Pancreas (tissue), 10 donors: Measurements from ENCODE around the gene HSPBAP1. TPM values are rescaled to one million over a fixed set of nuclear protein-coding genes. Genes with fewer than 3 reads are reported as not detected.

Experiments used
- ATAC-seq, 4 donors: fragments of 200-7000 bp; cut with Tn5 transposase; one replicate each; pipeline versions ENCODE4 v1.8.0 to v1.9.1; 2020; ENCODE audit warnings: mild to moderate bottlenecking in 4 of 4, moderate library complexity in 4 of 4
- DNase-seq, 6 donors: peaks; one replicate each; pipeline ENCODE4 v3.0.0-alpha.2; 2020
- FAIRE-seq: peaks from 2 replicates; lab custom pipeline; 2012; peaks lifted over from hg19 to GRCh38; lab: Jason Lieb, UNC
- H3K27ac ChIP-seq, 4 donors: fragments of 200-600 bp; sonication (generic); 1 replicate in 3 of 4; 2 replicates in 1 of 4; pipeline versions ENCODE4 v1.5.0 to v1.8.0; 2020
- H3K27me3 ChIP-seq, 4 donors: fragments of 200-600 bp; one replicate each; pipeline ENCODE4 v1.8.0; 2021
- H3K36me3 ChIP-seq, 3 donors: fragments of 200-600 bp; sonication (generic) in 1 of 3; one replicate each; pipeline versions ENCODE4 v1.5.0 to v1.8.0; 2020 to 2021
- H3K4me1 ChIP-seq, 3 donors: fragments of 200-600 bp; one replicate each; pipeline ENCODE4 v1.8.0; 2021
- H3K4me3 ChIP-seq, 4 donors: fragments of 200-600 bp; sonication (generic) in 2 of 4; one replicate each; pipeline versions ENCODE4 v1.5.0 to v1.8.0; 2020 to 2021
- H3K9me3 ChIP-seq, 4 donors: fragments of 200-600 bp; one replicate each; pipeline ENCODE4 v1.8.0; 2021
- CTCF ChIP-seq, 4 donors: fragments of 200-600 bp; sonication (generic) in 3 of 4; IDR thresholded peaks; one replicate each; pipeline versions ENCODE4 v1.5.0 to v1.8.0; 2021; ENCODE audit warnings: antibody characterized with exemption in 4 of 4
- WGBS, 2 donors: extraction: QIAGEN DNeasy Blood & Tissue Kit; methylation state at CpG; one replicate each; pipeline ENCODE4 v1.1.7; 2013; 5-methylcytosine and 5-hydroxymethylcytosine counted together
- intact Hi-C, 3 donors: fragments of 100-400 bp; cut with DNase I; formaldehyde crosslinking; loops; one replicate each; pipeline versions ENCODE4 v1.11.1 to v1.14.2; 2022
- polyA plus RNA-seq, 2 donors: library from polyadenylated mRNA; stranded (reverse); fragments of 200-250 nt; gene quantifications; one replicate each; pipeline ENCODE4 v1.2.3, GENCODE V29; 2013
- total RNA-seq, 6 donors: library from RNA; stranded (reverse); fragmentation: NEBNext Ultra II Directional in 4 of 6; extraction: Animal tissue kit (Norgen Biotek cat#: 25700) in 4 of 6; gene quantifications; one replicate each; pipeline versions ENCODE4 v1.2.1 to v1.2.4, GENCODE V29; 2021 to 2023
- donor health status: healthy with polysubstance abuse.
- donor health status: DM: no; HTN: no; CAD: no; lungs with moderate emphysema.
- donor health status: DM: no; HTN: no; CAD: no.
- donor health status: control.
- donor health status: control.
- donor health status: Bipolar disorder and iron deficiency.
- donor health status: DM: yes; HTN: yes; CAD: no.
- donor health status: DM: no; HTN: no; CAD: no.
- donor health status: DM: no; HTN: no; CAD: no.
- donor health status: DM: yes; HTN: yes; CAD: no.

The HSPBAP1 gene
- total and polyA plus RNA-seq, 8 donors, result 3.1 to 20.4 (median 4.6) TPM

GRCh38 chr3:122770521-122771202 lies 23.0 kb downstream of the HSPBAP1 start:
- H3K27ac ChIP-seq, result no peak overlapping the region
- H3K9me3 ChIP-seq, result no peaks in the 10 kb centered on the region
- intact Hi-C loops, result no loop called here
- H3K4me1 ChIP-seq, result no peaks in the 10 kb centered on the region
- DNase-seq (no peak), ATAC-seq (peak in 1 of 4 donors; percentile 28), FAIRE-seq (no peak)
- WGBS, 2 donors, result 90 to 93% methylated on average over 5 of the region's 5 CpGs
- H3K27me3 ChIP-seq, result no peaks in the 10 kb centered on the region
- no peak overlapping the region for H3K4me3 ChIP-seq
- no peak for TF ChIP-seq CTCF (IDR thresholded peaks at IDR 0.05)
- no peaks in the 10 kb centered on the region for H3K36me3 ChIP-seq

- H3K4me3 ChIP-seq, result no peak overlapping the region
- ATAC-seq (peak in 2 of 4 donors; percentile 60 to 63), DNase-seq (no peak)
Observed at GRCh38 chr3:122767540-122768372, 25.9 kb downstream of the HSPBAP1 start.

GRCh38 chr3:122766430-122766829 lies 27.2 kb downstream of the HSPBAP1 start:
- ATAC-seq (no peak), DNase-seq (no peak), FAIRE-seq (no peak)
- 93 to 97% methylated on average over 3 of the region's 3 CpGs for WGBS, 2 donors
- Histone ChIP-seq H3K9me3 (no peaks in the 10 kb centered on the region), H3K4me1 (no peaks in the 10 kb centered on the region), H3K27ac (no peak overlapping the region), H3K36me3 (no peaks in the 10 kb centered on the region), H3K27me3 (no peaks in the 10 kb centered on the region), H3K4me3 (no peak overlapping the region)
- intact Hi-C loops, result no loop called here
- no peak for TF ChIP-seq CTCF (IDR thresholded peaks at IDR 0.05)

More at GRCh38 chr3:122767540-122768372, 25.9 kb downstream of the HSPBAP1 start:
- TF ChIP-seq CTCF (IDR thresholded peaks at IDR 0.05), result no peak
- Histone ChIP-seq H3K27ac (peak overlapping the region in 2 of 4 donors; percentile 20 to 24), H3K36me3 (no peaks in the 10 kb centered on the region), H3K4me1 (no peaks in the 10 kb centered on the region), H3K9me3 (no peaks in the 10 kb centered on the region), H3K27me3 (no peaks in the 10 kb centered on the region)
- intact Hi-C loops, result no loop called here
- 94 to 95% methylated on average over 3 of the region's 3 CpGs for WGBS, 2 donors
- no peak for FAIRE-seq

- peak overlapping the region; percentile 15 to 75 (median 67) for H3K27ac ChIP-seq
- peak; percentile 24 to 89 (median 79) for ATAC-seq
- intact Hi-C loops, result no loop called here
Observed at GRCh38 chr3:122760453-122761271, 33.0 kb downstream of the HSPBAP1 start.

More at GRCh38 chr3:122760453-122761271, 33.0 kb downstream of the HSPBAP1 start:
- Histone ChIP-seq H3K36me3 (no peaks in the 10 kb centered on the region), H3K4me3 (no peak overlapping the region), H3K9me3 (no peaks in the 10 kb centered on the region), H3K4me1 (peaks cover 8 to 12% (median 12%) of the 10 kb centered on the region in 3 donors), H3K27me3 (no peaks in the 10 kb centered on the region)
- DNase-seq (peak in 3 of 6 donors; percentile 47 to 57 (median 54)), FAIRE-seq (no peak)
- WGBS, 2 donors, result 64 to 65% methylated on average over 3 of the region's 3 CpGs
- no peak for TF ChIP-seq CTCF (IDR thresholded peaks at IDR 0.05)
